HCT116 (cell line): ENCODE results near the gene PPP1R37. TPM values are rescaled to one million over a fixed set of nuclear protein-coding genes. Genes with fewer than 3 reads are reported as not detected.

Source experiments
- ATAC-seq: fragments of 200-7000 bp; cut with Tn5 transposase; 2 replicates; pipeline ENCODE4 v1.9.1; 2020; ENCODE audit warnings: mild to moderate bottlenecking, moderate library complexity
- BruUV-seq: library from RNA; stranded (reverse); fragments of 400-500 nt; replicated peaks from 2 replicates; lab custom pipeline; 2021; lab: Mats Ljungman, UMichigan
- CTCF ChIA-PET: fragments of 300-600 bp; sonication (Branson Sonifier 250); formaldehyde crosslinking; loops from one replicate; lab custom pipeline; 2021; ENCODE audit warnings: antibody characterized with exemption; lab: Charles Lee
- POLR2A ChIA-PET: fragments of 300-600, 350-600 bp; sonication (Branson Sonifier 250); formaldehyde crosslinking; loops from one replicate; lab custom pipeline; 2021; ENCODE audit warnings: antibody characterized with exemption; lab: Charles Lee
- RAD21 ChIA-PET, 2 experiments: fragments of 300-600 bp; sonication (Branson Sonifier 250); formaldehyde crosslinking; loops; one replicate each; lab custom pipeline; 2023; ENCODE audit warnings: low total read pairs in 2 of 2; ENCODE audit not compliant: uncharacterized antibody in 2 of 2, unreplicated experiment in 2 of 2, low non-redundant PET in 1 of 2; lab: Charles Lee
- DNase-seq: peaks from one replicate; pipeline ENCODE4 v3.0.0-alpha.2; 2010; ENCODE audit warnings: low read depth, low spot score
- H2AFZ ChIP-seq: fragments of 200-600 bp; shearing (Covaris generic), sonication (generic); 2 replicates; pipeline ENCODE4 v1.6.1; 2017; ENCODE audit warnings: low read depth, mixed run types, mixed read lengths, antibody characterized with exemption, low read length; ENCODE audit not compliant: poor library complexity, severe bottlenecking
- H3K27ac ChIP-seq: 2 replicates; pipeline ENCODE4 v1.5.1; 2012; ENCODE audit warnings: low read depth, low read length
- H3K27me3 ChIP-seq: fragments of 200-600 bp; sonication (generic); 2 replicates; pipeline ENCODE4 v1.6.1; 2016; ENCODE audit warnings: mixed run types, low read length, mixed read lengths; ENCODE audit not compliant: insufficient read depth
- H3K36me3 ChIP-seq, 2 experiments: fragments of 200-500 bp in 1 of 2; fragments of 200-600 bp in 1 of 2; sonication (Bioruptor generic) in 1 of 2; sonication (generic) in 1 of 2; 2 replicates each; pipeline versions ENCODE4 v1.5.1 to v1.6.1; 2014 to 2016; ENCODE audit warnings: low read length in 2 of 2, inconsistent platforms in 1 of 2, mixed read lengths in 1 of 2, mixed run types in 1 of 2; ENCODE audit not compliant: insufficient read depth in 2 of 2, control insufficient read depth in 1 of 2
- H3K4me1 ChIP-seq, 2 experiments: fragments of 200-600 bp in 1 of 2; sonication (generic) in 1 of 2; 2 replicates each; pipeline versions ENCODE4 v1.5.1 to v1.6.1; 2012 to 2017; ENCODE audit warnings: low read length in 2 of 2, inconsistent platforms in 1 of 2, mild to moderate bottlenecking in 1 of 2, mixed read lengths in 1 of 2, mixed run types in 1 of 2, moderate library complexity in 1 of 2; ENCODE audit not compliant: insufficient read depth in 2 of 2, control insufficient read depth in 1 of 2
- H3K4me2 ChIP-seq: fragments of 200-600 bp; sonication (generic); 2 replicates; pipeline ENCODE4 v1.6.1; 2017; ENCODE audit warnings: mixed run types, low read length, mixed read lengths
- H3K4me3 ChIP-seq, 2 experiments: fragments of 200-600 bp in 1 of 2; sonication (generic) in 1 of 2; replicated peaks in 1 of 2; 2 replicates each; pipeline ENCODE4 v1.5.1; 2011 to 2016; ENCODE audit warnings: low read length in 2 of 2, control low read depth in 1 of 2, low read depth in 1 of 2, mild to moderate bottlenecking in 1 of 2, mixed read lengths in 1 of 2, mixed run types in 1 of 2
- H3K79me2 ChIP-seq: fragments of 200-600 bp; sonication (generic); 2 replicates; pipeline ENCODE4 v1.6.1; 2017; ENCODE audit warnings: mild to moderate bottlenecking, mixed run types, low read length, moderate library complexity, mixed read lengths; ENCODE audit not compliant: insufficient read depth
- H3K9ac ChIP-seq: fragments of 200-600 bp; sonication (generic); 2 replicates; pipeline ENCODE4 v1.6.1; 2016; ENCODE audit warnings: low read length, mixed read lengths
- H3K9me2 ChIP-seq: fragments of 200-600 bp; sonication (generic), shearing (Covaris generic); 2 replicates; pipeline ENCODE4 v1.6.1; 2017; ENCODE audit warnings: mixed run types, mild to moderate bottlenecking, moderate library complexity; ENCODE audit not compliant: insufficient read depth
- H3K9me3 ChIP-seq, 2 experiments: fragments of 200-500 bp in 1 of 2; fragments of 200-600 bp in 1 of 2; sonication (Bioruptor generic) in 1 of 2; sonication (generic) in 1 of 2; 2 replicates each; pipeline ENCODE4 v1.6.1; 2014 to 2017; ENCODE audit warnings: low read length in 2 of 2, mixed read lengths in 2 of 2, inconsistent platforms in 1 of 2, low read depth in 1 of 2, mild to moderate bottlenecking in 1 of 2, mixed run types in 1 of 2, moderate library complexity in 1 of 2; ENCODE audit not compliant: control insufficient read depth in 1 of 2, insufficient read depth in 1 of 2
- H4K20me1 ChIP-seq: fragments of 200-600 bp; sonication (generic), shearing (Covaris generic); 2 replicates; pipeline ENCODE4 v1.6.1; 2017; ENCODE audit warnings: mixed run types, mild to moderate bottlenecking, moderate library complexity; ENCODE audit not compliant: insufficient read depth
- ATF3 ChIP-seq: IDR thresholded peaks from 2 replicates; pipeline ENCODE4 v1.6.1; 2012
- CEBPB ChIP-seq: IDR thresholded peaks from 2 replicates; pipeline ENCODE4 v1.6.1; 2012; ENCODE audit warnings: low read depth
- ELF1 ChIP-seq: IDR thresholded peaks from 2 replicates; pipeline ENCODE4 v1.6.1; 2012; ENCODE audit warnings: low read depth, borderline replicate concordance
- EZH2 ChIP-seq: fragments of 200-600 bp; sonication (generic); IDR thresholded peaks from 2 replicates; pipeline ENCODE4 v1.6.1; 2017; ENCODE audit warnings: antibody characterized with exemption, mixed run types
- JUND ChIP-seq: IDR thresholded peaks from 2 replicates; pipeline ENCODE4 v1.6.1; 2012
- MAX ChIP-seq: IDR thresholded peaks from 2 replicates; pipeline ENCODE4 v1.6.1; 2012
- POLR2A ChIP-seq: IDR thresholded peaks from 2 replicates; pipeline ENCODE4 v1.7.0; 2011; ENCODE audit warnings: borderline replicate concordance; ENCODE audit not compliant: insufficient read depth, insufficient read length; ENCODE audit errors: extremely low read depth
- RAD21 ChIP-seq: IDR thresholded peaks from 2 replicates; pipeline ENCODE4 v1.6.1; 2012; ENCODE audit warnings: low read depth, mild to moderate bottlenecking
- SIN3A ChIP-seq: IDR thresholded peaks from 2 replicates; pipeline ENCODE4 v1.6.1; 2012; ENCODE audit warnings: low read depth
- SP1 ChIP-seq: IDR thresholded peaks from 2 replicates; pipeline ENCODE4 v1.6.1; 2012; ENCODE audit warnings: low read depth
- SRF ChIP-seq: IDR thresholded peaks from 2 replicates; pipeline ENCODE4 v1.6.1; 2012; ENCODE audit warnings: low read depth
- YY1 ChIP-seq: IDR thresholded peaks from 2 replicates; pipeline ENCODE4 v1.6.1; 2011; ENCODE audit warnings: low read length, low read depth, moderate library complexity, mild to moderate bottlenecking; ENCODE audit not compliant: insufficient replicate concordance; ENCODE audit errors: extremely low read depth
- ZFX ChIP-seq: fragments of 450-650 bp; IDR thresholded peaks from 2 replicates; pipeline ENCODE4 v1.6.1; 2017
- ZNF274 ChIP-seq: fragments of 200-500 bp; sonication (Bioruptor generic); IDR thresholded peaks from 2 replicates; pipeline ENCODE4 v1.6.1; 2014; ENCODE audit warnings: mild to moderate bottlenecking, low read depth, low read length, inconsistent platforms
- intact Hi-C: fragments of 100-400 bp; cut with micrococcal nuclease; formaldehyde crosslinking; loops from 2 replicates; pipeline ENCODE4 v1.10.0; 2022
- total RNA-seq: library from RNA; stranded (reverse); gene quantifications from one replicate; pipeline ENCODE4 v1.2.1, GENCODE V29; 2021; ENCODE audit not compliant: unreplicated experiment
- TF ChIP-seq, protein P1 (sequence below), 3 experiments: fragments of 200-600 bp in 1 of 3; sonication (generic) in 1 of 3; IDR thresholded peaks in 2 of 3; conservative IDR thresholded peaks in 1 of 3; 2 replicates each; pipeline ENCODE4 v1.5.1; 2012 to 2017; ENCODE audit warnings: low read depth in 2 of 3, low read length in 2 of 3, antibody characterized with exemption in 1 of 3, borderline replicate concordance in 1 of 3, control low read depth in 1 of 3, mild to moderate bottlenecking in 1 of 3, mixed read lengths in 1 of 3, mixed run types in 1 of 3, moderate library complexity in 1 of 3; ENCODE audit not compliant: insufficient read depth in 1 of 3
- TF ChIP-seq, protein P2 (sequence below): IDR thresholded peaks from 2 replicates; pipeline ENCODE4 v1.6.1; 2011; ENCODE audit warnings: mild to moderate bottlenecking, low read length, moderate library complexity; ENCODE audit not compliant: insufficient replicate concordance; ENCODE audit errors: extremely low read depth

The PPP1R37 gene
- total RNA-seq, 1 experiment from 2014 or later = 32.7 TPM

DNA sequence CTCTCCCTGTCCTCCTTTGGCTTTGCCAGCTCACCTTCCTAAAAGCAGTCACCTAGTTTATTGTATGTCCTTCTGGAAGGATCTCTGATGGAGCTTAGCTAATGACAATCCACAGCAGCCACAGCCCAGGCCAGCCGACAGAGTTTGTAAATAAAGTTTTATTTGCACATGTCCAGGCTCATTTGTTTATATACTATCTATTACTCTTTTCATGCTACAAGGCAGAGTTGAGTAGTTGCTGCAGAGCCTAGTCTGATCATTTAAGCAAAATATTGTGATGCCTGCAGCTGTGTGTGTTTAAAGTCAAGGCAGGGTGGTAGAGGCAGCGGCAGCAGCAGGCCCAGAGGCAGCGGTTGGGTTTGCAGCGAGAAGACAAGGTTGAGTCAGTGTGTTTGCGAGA, 35.2 kb downstream of the PPP1R37 start (continued):
- TF ChIP-seq ELF1 = no peak
- no peak for TF ChIP-seq EZH2

- Histone ChIP-seq H3K79me2 (peaks cover 59% of the 10 kb centered on the region), H3K4me1 (peaks cover 12 to 23% of the 10 kb centered on the region in 2 experiments; a peak in 3 of 4 replicates), H3K4me3 (no peak overlapping the region), H2AFZ (no peak overlapping the region), H3K36me3 (no peaks in the 10 kb centered on the region), H3K9me3 (no peaks in the 10 kb centered on the region), H4K20me1 (no peaks in the 10 kb centered on the region), H3K27me3 (no peaks in the 10 kb centered on the region), H3K9ac (no peak overlapping the region), H3K4me2 (no peak overlapping the region), H3K9me2 (no peaks in the 10 kb centered on the region), H3K27ac (no peak overlapping the region)
- TF ChIP-seq, protein P1, sequence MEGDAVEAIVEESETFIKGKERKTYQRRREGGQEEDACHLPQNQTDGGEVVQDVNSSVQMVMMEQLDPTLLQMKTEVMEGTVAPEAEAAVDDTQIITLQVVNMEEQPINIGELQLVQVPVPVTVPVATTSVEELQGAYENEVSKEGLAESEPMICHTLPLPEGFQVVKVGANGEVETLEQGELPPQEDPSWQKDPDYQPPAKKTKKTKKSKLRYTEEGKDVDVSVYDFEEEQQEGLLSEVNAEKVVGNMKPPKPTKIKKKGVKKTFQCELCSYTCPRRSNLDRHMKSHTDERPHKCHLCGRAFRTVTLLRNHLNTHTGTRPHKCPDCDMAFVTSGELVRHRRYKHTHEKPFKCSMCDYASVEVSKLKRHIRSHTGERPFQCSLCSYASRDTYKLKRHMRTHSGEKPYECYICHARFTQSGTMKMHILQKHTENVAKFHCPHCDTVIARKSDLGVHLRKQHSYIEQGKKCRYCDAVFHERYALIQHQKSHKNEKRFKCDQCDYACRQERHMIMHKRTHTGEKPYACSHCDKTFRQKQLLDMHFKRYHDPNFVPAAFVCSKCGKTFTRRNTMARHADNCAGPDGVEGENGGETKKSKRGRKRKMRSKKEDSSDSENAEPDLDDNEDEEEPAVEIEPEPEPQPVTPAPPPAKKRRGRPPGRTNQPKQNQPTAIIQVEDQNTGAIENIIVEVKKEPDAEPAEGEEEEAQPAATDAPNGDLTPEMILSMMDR (IDR thresholded peaks at IDR 0.05 in 2 of 3, conservative IDR thresholded peaks at IDR 0.05 in 1 of 3; ENCODE audit: borderline replicate concordance in 1 of 3, insufficient read depth in 1 of 3, low read depth in 2 of 3, low read length in 2 of 3) = no peak
- TF ChIP-seq MAX (no peak), SRF (no peak), ZNF274 (no peak), ATF3 (no peak), EZH2 (no peak), SP1 (no peak), YY1 (no peak), CEBPB (no peak), SIN3A (no peak), RAD21 (no peak), ZFX (no peak), JUND (no peak), POLR2A (no peak)
- TF ChIP-seq, protein P2, sequence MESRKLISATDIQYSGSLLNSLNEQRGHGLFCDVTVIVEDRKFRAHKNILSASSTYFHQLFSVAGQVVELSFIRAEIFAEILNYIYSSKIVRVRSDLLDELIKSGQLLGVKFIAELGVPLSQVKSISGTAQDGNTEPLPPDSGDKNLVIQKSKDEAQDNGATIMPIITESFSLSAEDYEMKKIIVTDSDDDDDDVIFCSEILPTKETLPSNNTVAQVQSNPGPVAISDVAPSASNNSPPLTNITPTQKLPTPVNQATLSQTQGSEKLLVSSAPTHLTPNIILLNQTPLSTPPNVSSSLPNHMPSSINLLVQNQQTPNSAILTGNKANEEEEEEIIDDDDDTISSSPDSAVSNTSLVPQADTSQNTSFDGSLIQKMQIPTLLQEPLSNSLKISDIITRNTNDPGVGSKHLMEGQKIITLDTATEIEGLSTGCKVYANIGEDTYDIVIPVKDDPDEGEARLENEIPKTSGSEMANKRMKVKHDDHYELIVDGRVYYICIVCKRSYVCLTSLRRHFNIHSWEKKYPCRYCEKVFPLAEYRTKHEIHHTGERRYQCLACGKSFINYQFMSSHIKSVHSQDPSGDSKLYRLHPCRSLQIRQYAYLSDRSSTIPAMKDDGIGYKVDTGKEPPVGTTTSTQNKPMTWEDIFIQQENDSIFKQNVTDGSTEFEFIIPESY = no peak
- BruUV-seq = no TSS peak
- DNase-seq (no peak), ATAC-seq (no peak)
- POLR2A ChIA-PET = no interaction called here
- intact Hi-C loops = no loop called here
- CTCF ChIA-PET = no interaction called here
- RAD21 ChIA-PET = no interaction called here
Measured at GRCh38 chr19:45128806-45129205, 35.8 kb downstream of the PPP1R37 start.
